C4-2B (cell line): ENCODE data around the gene CMYA5.

Source experiments
- H3K27ac ChIP-seq: fragments of 450-650 bp; 2 replicates; pipeline ENCODE4 v1.5.1; 2017
- CTCF ChIP-seq: fragments of 450-650 bp; conservative IDR thresholded peaks from 2 replicates; pipeline ENCODE4 v1.5.1; 2017; ENCODE audit warnings: mild to moderate bottlenecking
- ZFX ChIP-seq: fragments of 450-650 bp; IDR thresholded peaks from 2 replicates; pipeline ENCODE4 v1.6.1; 2017

Gene CMYA5

DNA sequence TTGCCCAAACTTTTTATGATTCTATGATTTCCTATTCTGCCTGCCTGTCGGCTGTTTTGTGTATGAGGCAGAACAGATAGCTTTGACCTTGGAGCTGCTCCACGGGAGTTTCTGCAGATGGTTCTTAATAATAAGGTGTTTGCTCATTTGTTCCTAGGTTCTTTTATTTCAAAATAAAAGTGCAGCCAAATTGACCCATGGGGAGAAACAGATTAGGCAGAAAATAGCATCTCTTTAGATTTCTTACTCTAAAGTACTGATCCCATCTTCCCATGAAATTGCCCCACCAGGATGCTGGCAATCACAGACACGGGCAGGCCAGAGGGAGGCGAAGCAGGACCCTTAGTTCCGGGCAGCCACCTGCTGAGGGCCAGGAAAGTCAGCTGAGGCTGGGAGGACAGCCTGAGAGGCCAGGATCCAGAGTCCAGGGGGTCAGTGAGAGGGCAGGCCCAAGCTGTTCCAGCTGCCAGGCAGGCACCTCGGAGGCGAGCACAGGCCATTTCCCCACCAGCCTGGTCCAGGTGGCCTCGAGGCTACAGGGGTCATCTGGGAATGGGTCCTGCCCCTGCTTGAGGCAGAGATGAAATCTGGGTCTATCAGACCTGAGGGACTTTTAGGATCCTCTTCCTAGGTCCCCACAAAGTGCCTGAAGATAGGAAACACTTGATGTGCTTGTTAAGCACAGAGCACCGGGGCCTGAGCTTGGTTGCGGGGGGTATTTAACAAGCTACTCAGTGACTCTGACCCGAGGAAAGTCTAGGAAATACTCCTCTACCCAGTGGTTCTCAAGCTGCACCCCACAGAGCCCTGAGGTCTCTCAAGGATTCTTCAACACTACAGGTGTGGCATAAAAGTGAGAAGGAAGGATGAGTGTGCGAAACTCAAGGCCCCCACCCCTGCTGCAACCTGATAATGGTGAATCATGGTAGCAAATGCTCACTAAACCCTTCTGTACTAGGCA is 145.4 kb downstream of the CMYA5 start:
- TF ChIP-seq CTCF (no peak), ZFX (no peak)
- H3K27ac ChIP-seq, result no peak overlapping the region

DNA sequence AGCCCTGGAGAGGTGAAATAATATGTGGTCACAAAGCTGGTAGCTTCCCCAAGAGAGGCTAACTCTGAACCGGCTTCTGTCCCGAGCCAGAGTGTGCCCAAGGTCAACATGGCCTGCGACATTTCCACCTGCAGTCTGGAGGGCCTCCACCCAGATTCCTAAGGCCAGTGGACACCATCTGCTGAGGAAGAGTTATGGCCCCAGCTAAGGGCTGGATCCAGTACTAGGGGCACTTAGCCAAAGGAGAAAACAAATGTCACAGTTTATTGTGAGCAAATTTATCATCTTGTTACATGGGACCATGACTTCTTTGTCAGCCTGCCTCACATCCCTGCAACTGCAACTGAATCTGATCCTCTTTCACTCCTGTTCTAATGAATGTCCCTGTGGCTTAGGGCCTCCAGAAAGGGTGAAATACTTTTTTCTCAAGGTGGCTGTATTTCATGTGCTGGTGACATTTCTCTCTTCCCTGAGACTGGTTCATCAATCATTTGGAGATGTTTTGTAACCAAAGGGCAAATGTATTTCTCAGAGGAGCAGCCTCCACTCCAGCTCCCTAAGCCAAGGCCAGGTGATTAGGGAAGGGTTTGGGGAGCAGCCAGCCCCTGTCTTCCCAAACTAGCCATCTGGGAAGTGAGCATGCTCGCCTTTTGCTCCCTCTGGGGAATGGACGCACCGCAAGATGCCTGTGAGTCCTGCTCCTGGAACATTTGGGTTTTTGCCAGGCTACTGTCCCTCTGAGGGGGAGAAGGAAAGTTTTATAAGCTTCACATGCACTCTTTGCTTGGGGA is 148.3 kb downstream of the CMYA5 start:
- no peak overlapping the region for H3K27ac ChIP-seq
- TF ChIP-seq ZFX (no peak), CTCF (no peak)

GRCh38 chr5:79840084-79840990 is 150.7 kb downstream of the CMYA5 start:
- H3K27ac ChIP-seq, result no peak overlapping the region
- TF ChIP-seq ZFX (no peak), CTCF (no peak)

GRCh38 chr5:79841172-79841571 is 151.5 kb downstream of the CMYA5 start:
- H3K27ac ChIP-seq, result no peak overlapping the region
- TF ChIP-seq CTCF (no peak), ZFX (no peak)

GRCh38 chr5:79842006-79842881 is 152.6 kb downstream of the CMYA5 start:
- H3K27ac ChIP-seq, result no peak overlapping the region
- no peak for TF ChIP-seq CTCF
- no peak for TF ChIP-seq ZFX

GRCh38 chr5:79842991-79843390 is 153.4 kb downstream of the CMYA5 start:
- TF ChIP-seq CTCF (no peak), ZFX (no peak)
- H3K27ac ChIP-seq, result no peak overlapping the region
